Measurements from ENCODE around the gene F7. TPM values are rescaled to one million over a fixed set of nuclear protein-coding genes. Genes with fewer than 3 reads are reported as not detected.

Gene F7
- total and polyA plus RNA-seq, 2 of the 4 experiments (the other 2 are of a cell fraction) = under 0.01 to 0.07 TPM

- Histone ChIP-seq H3K9me1 (ENCODE audit: insufficient read depth, low read length) (no peaks in the 10 kb centered on the region), H3K27me3 (ENCODE audit: control insufficient read depth, insufficient read depth, low read length) (peaks cover 34% of the 10 kb centered on the region), H3K56ac (ENCODE audit: extremely low read depth, insufficient read depth, low read length) (no peak overlapping the region), H4K5ac (ENCODE audit: low read depth, low read length) (no peak overlapping the region), H2AK9ac (replicated peaks; ENCODE audit: low read depth, low read length, poor library complexity) (no peak overlapping the region), H3K27ac (ENCODE audit: insufficient read depth, low read length) (no peak overlapping the region), H4K8ac (ENCODE audit: low read depth in 2 of 2, low read length in 2 of 2) (no peak overlapping the region), H3K23ac (ENCODE audit: low read depth, low read length) (no peak overlapping the region), H3K4me3 (ENCODE audit: insufficient read depth, low read depth, low read length) (no peak overlapping the region), H4K20me1 (ENCODE audit: insufficient read depth, low read length) (no peaks in the 10 kb centered on the region), H3K18ac (ENCODE audit: low read depth, low read length) (no peak overlapping the region), H2BK120ac (ENCODE audit: low read depth, low read length) (no peak overlapping the region), H3K79me1 (ENCODE audit: low read depth in 1 of 2, low read length in 2 of 2) (no peaks in the 10 kb centered on the region), H3K4me2 (ENCODE audit: low read depth, low read length) (no peak overlapping the region), H4K91ac (ENCODE audit: insufficient read depth, low read depth, low read length) (no peak overlapping the region), H2BK5ac (ENCODE audit: low read depth, low read length, poor library complexity, severe bottlenecking) (no peak overlapping the region), H3K9me3 (ENCODE audit: control insufficient read depth, insufficient read depth, low read length) (peaks cover 8% of the 10 kb centered on the region; the same call in 1 of the 2 replicates), H3K36me3 (ENCODE audit: control insufficient read depth, insufficient read depth, low read length) (no peaks in the 10 kb centered on the region), H3K4me1 (ENCODE audit: control insufficient read depth, insufficient read depth, low read length) (peaks cover 4% of the 10 kb centered on the region; the same call in 1 of the 2 replicates), H2AFZ (replicated peaks; ENCODE audit: low read length, poor library complexity) (peak overlapping the region; percentile 86), H3K4ac (ENCODE audit: low read depth, low read length) (no peak overlapping the region), H3K14ac (replicated peaks; ENCODE audit: low read depth, low read length) (no peak overlapping the region), H3K9ac (ENCODE audit: low read depth, low read length) (no peak overlapping the region), H2AK5ac (ENCODE audit: low read depth, low read length) (no peak overlapping the region), H2BK20ac (ENCODE audit: low read depth, low read length) (no peak overlapping the region), H2BK15ac (ENCODE audit: low read depth, low read length) (no peak overlapping the region)
- ChIA-PET CTCF (no interaction called here), POLR2A (ENCODE audit: unreplicated experiment) (no interaction called here)
- dilution Hi-C loops (cut with HindIII; ENCODE audit: low sequenced_read_pairs, unreplicated experiment) (no loop called here), in situ Hi-C loops (cut with MboI; ENCODE audit: low sequenced_read_pairs) (no loop called here), intact Hi-C loops (cut with micrococcal nuclease) (no loop called here)
- ATAC-seq (ENCODE audit: low read depth) = no peak
- WGBS, 2 experiments (ENCODE audit: extremely low coverage in 2 of 2, insufficient read length in 1 of 2) = 29% methylated on average over 58 of the region's 73 CpGs; no CpG with 5 or more reads in 1 of the 2 experiments
- no peak for DNase-seq
- no TSS peak for BruUV-seq (replicated peaks)
- no peak for TF ChIP-seq BHLHE40 (IDR thresholded peaks at IDR 0.05; ENCODE audit: low read depth, low read length)
- no peak for TF ChIP-seq SMC3 (IDR thresholded peaks at IDR 0.05; ENCODE audit: low read depth, low read length)
- TF ChIP-seq CEBPB (IDR thresholded peaks at IDR 0.05; ENCODE audit: low read depth, low read length) = no peak
- no peak for TF ChIP-seq CTCF (conservative IDR thresholded peaks at IDR 0.05; ENCODE audit: low read depth, low read length)
- no peak for TF ChIP-seq MXI1 (IDR thresholded peaks at IDR 0.05; ENCODE audit: borderline replicate concordance, low read depth, low read length)
- TF ChIP-seq RAD21 (IDR thresholded peaks at IDR 0.05; ENCODE audit: low read length) = no peak
- no peak for TF ChIP-seq MAFK (IDR thresholded peaks at IDR 0.05; ENCODE audit: low read depth, low read length)
- no peak for TF ChIP-seq NFE2L2 (IDR thresholded peaks at IDR 0.05; ENCODE audit: low read depth, low read length)
- TF ChIP-seq RCOR1 (IDR thresholded peaks at IDR 0.05; ENCODE audit: insufficient replicate concordance, low read length) = no peak
- no peak for TF ChIP-seq CHD1 (IDR thresholded peaks at IDR 0.05; ENCODE audit: low read depth, low read length)
- TF ChIP-seq POLR2A (IDR thresholded peaks at IDR 0.05; ENCODE audit: low read depth, low read length) = no peak
- no peak for TF ChIP-seq ELK1 (IDR thresholded peaks at IDR 0.05; ENCODE audit: borderline replicate concordance, low read depth, low read length)
- TF ChIP-seq USF2 (IDR thresholded peaks at IDR 0.05; ENCODE audit: low read depth, low read length) = no peak
- TF ChIP-seq MAZ (IDR thresholded peaks at IDR 0.05; ENCODE audit: borderline replicate concordance, low read depth, low read length) = no peak
- TF ChIP-seq FOS (IDR thresholded peaks at IDR 0.05; ENCODE audit: low read depth, low read length) = no peak
These were observed 3.8 kb downstream of the F7 start for GRCh38 chr13:113109151-113110047.
